NCI-H82 treated with DMSO at 0.1 percent for 48 hours (cell line): Measurements from ENCODE around the gene ZFP36L1.
A peak's percentile ranks its signal among the peaks of the same experiment; 100 is the strongest.

ENCODE experiments used
- DNase-seq: peaks from one replicate; lab custom pipeline; 2025; ENCODE audit not compliant: unreplicated experiment; lab: John Stamatoyannopoulos, UW

The ZFP36L1 gene, protein sequence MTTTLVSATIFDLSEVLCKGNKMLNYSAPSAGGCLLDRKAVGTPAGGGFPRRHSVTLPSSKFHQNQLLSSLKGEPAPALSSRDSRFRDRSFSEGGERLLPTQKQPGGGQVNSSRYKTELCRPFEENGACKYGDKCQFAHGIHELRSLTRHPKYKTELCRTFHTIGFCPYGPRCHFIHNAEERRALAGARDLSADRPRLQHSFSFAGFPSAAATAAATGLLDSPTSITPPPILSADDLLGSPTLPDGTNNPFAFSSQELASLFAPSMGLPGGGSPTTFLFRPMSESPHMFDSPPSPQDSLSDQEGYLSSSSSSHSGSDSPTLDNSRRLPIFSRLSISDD

DNA sequence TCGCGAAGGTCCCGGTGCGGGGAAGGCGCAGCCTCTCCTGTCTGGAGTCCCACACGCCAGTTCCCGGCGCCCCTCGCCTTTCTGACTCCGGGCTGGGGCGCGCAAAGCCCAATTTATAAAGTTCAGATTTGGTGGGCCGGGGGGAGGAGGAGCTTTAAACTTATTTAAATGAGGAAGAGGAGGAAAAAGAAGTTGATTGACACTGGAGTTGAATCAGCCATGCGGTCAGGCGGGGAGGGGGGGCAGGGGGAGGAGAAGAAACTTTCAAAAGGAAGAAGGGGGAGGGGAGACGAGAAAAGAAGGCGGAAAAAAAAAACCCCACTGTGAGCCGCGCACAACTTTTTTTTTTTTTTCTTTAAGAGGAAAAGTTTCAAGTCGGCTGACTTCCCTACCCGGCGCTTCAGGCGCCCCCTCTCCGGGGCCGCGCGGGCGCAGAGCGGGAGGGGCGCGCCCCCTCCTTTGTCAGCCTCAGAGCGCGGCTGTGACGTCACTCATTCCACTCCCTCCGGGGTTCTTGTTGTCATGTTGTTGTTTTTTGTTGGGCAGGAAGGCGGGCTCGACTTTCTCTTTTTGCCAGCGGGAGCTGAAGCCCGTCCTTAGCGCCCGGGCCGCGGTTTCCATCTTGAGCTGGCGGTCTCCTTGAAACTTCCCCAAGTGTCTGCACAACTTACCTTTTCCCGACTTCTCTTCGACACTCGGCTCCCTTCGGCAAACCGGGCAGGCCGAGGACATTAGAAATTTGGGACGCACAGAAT lies at the start of gene ZFP36L1:
TSS of gene ZFP36L1 (minus strand) at position 89 of the 755 bp plus-strand sequence. CDS start 129 bp downstream, outside the sequence.
- no peak for DNase-seq

DNA sequence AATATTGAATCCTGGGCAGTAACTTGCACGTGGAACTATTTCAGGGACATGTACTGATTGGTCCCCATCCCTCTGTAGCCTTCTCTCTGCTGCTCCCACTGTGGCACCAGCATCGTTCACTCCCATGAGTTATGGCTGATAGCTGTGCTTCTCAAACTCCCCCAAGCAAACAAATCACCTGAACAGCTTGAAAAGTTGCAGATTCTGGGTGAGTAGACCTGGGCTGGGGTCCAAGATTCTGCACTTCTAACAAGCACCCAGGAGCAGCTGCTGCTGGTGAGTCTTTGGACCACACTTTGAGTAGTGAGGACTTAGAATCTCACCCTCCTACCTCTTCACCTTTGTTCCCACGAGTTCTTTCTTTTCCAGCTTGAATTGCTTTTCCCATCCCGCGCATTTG lies 49.4 kb upstream of the ZFP36L1 start:
- DNase-seq = no peak

DNA sequence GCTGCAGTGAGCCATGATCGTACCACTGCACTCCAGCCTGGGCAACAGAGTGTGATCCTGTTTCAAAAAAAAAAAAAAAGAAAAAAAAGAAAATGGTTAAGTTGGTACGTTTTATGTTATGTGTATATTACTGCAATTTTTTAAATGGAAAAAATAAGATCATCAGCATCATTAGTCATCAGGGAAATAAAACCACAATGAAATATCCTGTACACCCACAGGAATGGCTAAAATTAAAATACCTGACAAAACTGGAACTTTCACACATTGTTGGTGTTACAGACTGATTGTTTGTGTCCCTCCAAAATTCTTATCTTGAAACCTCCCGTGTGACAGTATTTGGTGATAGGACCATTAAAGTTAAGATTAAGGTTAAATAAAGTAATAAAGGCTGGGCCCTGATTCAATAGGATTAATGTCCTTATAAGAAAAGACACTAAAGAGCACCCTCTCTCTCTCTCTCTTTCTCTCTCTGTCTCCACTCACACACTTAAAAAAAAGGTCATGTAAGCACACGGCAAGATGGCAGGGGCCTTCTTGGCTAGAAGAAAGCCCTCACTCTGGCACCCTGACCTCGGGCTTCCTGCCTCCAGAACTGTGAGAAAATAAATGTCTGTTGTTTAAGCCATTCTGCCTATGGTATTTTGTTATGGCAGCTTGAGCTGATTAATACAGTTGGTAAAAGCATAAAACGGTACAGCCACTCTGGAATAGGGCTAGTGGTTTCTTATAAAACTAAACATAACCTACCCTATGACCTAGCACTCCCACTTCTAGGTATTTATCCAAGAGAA lies 48.3 kb upstream of the ZFP36L1 start:
- no peak for DNase-seq

DNA sequence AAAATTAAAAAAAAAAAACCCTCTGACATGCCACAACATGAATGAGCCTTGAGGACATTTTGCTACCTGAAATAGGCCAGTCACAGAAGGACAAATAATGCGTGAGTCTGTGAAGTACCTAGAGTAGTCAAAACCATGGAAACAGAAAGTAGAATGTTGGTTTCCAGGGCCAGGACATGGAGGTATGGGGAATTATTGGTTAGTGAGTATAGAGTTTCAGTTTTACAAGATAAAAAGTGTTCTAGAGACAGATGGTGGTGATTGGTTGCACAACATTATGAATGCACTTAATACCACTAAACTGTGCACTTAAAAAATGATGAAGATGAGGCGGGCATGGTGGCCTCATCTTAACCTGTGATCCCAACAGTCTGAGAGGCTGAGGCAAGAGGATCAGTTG lies 47.6 kb upstream of the ZFP36L1 start:
- no peak for DNase-seq

DNA sequence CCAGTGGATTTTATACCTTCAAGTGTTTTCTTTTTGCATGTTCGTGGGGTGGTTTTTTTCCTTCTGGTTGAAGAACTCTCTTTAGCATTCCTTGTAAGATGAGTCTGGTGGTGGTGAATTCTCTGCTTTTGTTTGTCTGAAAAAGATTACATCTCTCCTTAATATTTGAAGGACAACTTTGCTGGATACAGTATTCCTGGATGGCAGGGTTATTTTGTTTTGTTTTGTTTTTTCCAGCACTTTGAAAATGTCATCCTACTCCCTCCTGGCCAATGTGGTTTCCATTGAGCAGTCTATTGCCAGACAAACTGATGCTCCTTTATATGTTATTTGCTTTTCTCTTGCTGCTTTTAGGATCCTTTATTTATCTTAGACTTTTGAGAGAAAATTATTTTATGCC lies 43.2 kb upstream of the ZFP36L1 start:
- DNase-seq = no peak

DNA sequence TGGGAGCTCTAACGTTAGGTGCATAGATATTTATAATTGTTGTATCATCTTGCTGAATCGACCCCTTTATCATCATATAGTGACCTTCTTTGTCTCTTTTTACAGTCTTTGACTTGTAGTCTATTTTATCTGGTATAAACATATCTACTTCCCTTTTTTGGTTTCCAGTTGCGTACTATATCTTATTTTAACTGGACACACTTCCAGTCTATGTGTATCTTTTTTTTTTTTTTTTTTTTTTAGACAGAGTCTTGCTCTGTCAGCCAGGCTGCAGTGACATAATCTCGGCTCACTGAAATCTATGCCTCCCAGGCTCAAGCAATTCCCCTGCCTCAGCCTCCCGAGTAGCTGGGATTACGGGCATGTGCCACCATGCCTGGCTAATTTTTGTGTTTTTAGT lies 41.9 kb upstream of the ZFP36L1 start:
- DNase-seq = no peak

DNA sequence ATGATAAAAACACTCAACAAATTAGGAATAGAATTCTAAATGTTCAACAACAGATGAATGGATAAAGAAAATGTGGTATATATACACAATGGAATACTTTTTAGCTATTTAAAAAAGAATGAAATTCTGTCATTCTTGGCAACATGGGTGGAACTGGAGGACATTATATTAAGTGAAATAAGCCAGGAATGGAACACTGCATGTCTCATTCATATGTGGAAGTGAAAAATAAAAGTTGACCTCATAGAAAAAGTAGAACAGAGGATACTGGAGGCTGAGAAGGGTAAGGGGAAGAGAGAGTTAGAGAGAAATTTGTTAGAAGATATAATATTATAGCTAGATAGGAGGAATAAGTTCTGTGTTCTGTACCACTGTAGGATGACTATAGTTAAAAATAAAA lies 35.8 kb upstream of the ZFP36L1 start:
- DNase-seq = no peak

DNA sequence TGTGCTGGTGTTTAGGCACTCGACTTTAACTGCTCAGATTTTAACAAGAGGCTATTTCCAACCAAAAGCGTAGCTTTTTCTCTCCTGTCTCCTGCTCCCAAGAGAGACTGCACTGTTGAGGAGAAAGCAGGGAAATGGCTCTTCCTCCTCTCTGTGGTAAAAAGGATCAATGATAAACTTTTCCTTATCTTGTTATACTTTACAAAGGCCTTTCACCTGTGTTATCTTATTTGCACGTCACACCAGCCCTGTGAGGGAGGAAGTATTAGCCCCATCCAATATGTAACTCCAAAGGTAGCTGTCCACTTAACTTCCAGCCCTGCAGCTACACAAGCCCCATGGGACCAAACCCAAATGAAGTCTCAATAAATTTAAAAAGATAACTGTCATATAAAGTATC lies 32.9 kb upstream of the ZFP36L1 start:
- no peak for DNase-seq

DNA sequence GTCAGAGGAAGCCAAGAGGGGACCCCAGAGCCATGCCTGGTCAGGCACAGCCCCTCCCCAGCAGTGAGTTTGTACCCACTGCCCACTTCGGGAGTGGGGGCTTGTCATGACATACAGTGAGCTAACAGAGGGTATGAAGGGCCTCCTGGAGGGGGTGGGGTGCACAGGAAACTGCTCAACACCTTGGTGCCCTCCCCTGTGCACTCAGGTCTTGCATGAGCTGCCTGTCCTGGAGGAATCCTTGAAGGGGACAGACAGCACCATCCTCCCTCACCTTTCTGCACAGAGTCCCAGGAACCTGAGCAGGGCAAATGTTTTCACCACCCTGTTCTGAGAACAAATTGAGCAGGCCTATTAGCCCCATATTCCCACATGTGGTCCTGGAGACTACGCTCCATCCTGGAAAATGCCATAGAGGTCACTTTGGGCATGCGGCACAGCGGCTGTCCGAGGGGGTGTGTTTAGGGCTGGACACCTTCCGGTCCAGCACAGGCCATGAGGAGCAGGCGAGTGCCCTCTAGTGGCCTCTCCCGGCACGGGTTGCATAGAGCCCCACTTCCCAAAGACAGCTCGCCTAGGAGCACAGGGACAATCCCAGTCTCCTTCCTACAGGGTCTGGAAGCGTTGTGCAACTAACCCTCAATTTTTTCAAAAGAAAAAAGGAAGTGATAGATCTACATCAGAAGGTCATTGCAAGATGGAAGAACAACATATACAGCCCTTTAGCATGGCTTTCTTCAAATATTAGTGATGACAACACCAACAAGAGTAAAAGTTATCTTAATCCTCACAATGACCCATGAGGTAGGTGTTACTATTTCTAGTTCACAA lies 31.9 kb upstream of the ZFP36L1 start:
- peak; percentile 16 for DNase-seq

DNA sequence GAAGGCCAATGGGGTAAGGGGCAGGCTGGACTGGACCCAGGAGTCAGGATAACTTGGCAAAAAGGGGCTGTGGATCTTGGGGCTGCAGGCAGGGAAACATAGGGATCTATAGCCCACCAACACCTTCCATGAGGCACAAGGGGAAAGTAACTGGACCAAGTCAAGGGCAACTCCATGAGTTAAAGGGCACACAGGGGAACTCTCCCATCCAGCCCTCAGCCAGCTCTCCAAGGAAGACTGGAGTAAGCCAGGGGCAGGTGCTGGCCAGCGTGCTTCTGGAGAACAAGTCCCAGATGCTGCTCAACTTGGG lies 31.3 kb upstream of the ZFP36L1 start:
- no peak for DNase-seq

DNA sequence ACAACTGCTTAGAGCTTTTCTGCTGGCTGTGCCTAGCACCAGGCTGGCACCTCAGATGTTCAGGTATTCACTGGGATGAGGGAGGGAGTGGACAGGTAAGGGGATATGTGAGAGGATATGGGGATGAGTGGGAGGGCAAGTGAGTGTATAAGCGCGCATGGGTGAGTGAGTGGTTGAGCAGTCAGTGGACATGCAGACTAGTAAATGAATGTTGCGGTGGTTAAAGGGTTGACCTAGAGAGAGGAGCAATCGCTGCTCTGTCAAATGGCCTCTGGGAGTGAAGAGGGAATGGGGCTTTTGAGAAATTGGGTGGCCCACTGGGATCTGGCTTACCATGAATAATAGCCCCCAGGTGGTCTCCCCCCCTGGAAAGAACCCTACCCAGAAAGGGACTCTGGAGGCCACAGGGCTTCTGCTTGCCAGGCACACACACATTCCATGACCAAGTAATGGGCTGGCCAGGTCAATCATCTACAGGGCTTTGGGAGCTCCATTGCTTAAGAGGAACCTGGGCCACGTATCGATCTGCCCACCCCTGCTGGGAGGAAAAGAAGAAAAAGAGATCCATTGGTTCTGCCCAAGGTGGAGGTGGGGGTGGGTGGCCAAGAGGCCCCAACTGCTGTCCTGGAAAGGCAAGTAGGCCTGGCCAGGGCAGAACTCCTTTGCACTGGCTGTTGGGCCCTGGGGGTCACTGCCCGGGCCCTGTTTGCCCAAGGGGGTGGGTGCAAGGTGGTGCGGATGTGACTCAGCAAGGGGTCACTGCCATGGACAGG lies 30.8 kb upstream of the ZFP36L1 start:
- no peak for DNase-seq

DNA sequence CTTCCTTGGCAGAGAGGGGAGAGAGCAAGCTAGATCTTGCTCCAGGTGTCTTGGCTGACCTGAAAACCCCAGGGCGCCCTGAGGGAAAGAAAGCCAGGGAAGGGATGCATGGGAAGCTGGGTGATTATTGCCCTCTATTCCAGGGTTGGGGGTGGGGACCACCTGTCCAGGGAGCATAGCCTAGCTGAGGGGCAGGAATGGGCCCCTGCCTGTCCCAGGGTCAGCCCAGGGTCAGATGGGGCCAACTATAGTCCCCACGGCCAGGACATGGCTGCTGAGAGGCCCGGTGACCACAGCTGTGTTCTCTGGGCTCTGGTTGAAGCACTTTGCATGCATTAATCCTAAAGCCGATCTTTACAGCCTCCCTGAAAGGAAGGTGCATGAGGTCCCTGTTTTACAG lies 30.1 kb upstream of the ZFP36L1 start:
- no peak for DNase-seq

DNA sequence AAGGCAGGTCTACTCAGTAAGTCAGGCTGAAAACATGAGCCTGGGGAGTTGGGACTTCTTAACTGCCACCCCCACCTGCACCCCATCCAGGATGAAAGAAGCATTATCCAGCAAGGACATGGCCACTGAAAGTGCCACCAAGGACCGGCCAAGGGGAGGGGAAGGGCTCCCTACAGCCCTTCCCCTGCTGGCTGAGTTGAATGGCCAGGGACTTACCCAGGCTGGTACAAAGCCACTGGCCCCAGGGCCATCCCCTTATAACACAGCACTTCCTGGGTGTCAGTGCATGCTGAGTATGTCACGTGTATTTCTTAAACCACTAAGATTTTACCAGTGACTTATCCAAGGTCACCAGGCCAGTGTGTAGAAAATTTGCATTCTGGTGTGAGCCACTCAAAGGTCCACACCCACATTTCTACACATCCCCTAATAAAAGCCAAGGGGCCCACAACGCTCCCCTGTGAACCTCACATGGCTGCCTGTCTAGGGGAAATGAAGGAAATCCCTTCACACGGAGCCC lies 29.3 kb upstream of the ZFP36L1 start:
- DNase-seq = no peak

DNA sequence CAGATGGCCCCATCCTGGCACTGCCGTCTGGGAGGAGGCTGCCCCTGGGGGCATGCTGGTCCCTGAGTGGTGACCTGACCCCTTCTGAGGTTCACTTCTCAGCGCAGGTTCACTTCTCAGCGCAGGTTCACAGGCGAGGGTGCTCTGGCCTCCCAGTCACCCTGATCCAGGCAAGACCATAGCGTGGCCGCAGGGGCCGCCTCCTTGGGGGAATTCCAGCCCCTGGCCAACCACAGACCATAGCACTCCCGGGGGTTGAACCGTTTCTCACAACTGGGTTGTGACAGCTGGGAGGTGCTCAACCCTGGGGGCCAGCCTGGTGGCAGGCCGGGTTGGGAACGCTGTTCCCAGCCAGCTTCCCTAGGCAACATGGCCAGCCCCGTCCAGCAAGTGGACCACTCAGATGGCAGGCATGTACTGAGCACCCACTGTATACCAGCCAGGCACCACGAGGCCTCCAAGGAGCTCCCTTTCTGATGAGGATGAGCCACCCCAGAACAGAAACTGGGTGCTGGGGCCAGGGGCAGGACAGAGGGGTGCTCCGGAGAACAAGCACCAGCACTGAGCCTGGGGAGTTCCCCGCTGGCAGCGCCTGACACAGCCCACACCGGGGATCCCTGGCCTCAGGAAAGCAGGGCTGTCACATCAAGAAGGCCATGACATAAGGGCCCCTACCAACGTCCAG lies 28.3 kb upstream of the ZFP36L1 start:
- DNase-seq = no peak

DNA sequence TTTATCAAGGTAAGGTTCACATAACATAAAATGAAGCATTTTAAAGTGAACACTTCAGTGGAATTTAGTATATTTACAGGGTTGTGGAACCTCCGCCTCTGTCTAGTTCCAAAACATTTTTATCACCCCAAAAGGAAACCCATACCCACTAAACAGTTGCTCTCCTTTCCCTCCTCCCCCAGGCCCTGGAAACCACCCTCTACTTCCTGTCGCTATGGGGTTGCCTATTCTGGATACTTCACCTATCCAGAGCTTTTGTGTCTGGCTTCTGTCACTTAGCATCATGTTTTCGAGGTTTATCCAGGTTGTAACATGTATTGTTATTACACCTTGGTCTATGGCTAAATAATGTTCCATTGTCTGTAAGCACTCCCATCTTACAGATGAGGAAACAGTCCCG lies 27.7 kb upstream of the ZFP36L1 start:
- DNase-seq = no peak

DNA sequence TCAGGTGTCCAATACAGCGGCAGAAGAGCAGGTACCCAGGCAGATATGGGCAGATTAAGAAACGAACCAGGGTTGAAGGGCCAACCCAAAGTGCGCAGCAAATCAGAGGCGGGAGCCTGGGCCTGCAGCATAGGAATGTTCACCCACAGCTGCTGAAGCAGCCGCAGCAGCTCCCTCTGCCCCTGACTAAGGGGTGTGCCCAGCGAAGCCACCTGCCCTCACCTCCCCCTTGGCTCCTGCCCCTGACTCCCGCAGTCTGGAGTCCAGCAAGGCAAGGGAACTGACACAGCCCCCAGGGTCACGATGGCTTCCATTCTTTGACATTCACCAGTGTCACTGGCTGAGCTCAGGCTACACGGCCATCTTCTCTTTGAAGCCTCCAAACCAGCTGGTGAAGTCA lies 27.3 kb upstream of the ZFP36L1 start:
- no peak for DNase-seq

DNA sequence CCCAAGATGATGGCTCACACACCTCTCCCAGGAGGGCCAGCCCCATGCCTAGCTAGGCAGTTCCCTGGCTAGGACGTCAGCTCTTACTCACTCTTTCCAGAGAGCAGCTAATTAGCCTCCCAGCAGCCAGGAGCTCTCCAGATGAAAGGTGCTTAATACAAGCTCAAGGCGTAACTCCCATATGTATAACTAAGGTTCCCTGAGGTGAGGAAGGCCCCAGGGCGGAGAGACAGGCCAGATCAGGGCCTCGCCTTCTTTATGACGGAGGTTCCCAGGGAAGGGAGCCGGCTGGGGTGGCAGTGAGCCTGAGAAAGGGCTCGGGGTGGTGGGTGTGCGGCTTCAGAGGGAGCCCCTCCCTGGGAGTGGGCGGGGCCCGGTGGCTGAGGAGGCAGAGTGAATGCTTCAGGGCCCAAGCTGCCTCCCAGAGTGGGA lies 26.4 kb upstream of the ZFP36L1 start:
- peak; percentile 10 for DNase-seq

DNA sequence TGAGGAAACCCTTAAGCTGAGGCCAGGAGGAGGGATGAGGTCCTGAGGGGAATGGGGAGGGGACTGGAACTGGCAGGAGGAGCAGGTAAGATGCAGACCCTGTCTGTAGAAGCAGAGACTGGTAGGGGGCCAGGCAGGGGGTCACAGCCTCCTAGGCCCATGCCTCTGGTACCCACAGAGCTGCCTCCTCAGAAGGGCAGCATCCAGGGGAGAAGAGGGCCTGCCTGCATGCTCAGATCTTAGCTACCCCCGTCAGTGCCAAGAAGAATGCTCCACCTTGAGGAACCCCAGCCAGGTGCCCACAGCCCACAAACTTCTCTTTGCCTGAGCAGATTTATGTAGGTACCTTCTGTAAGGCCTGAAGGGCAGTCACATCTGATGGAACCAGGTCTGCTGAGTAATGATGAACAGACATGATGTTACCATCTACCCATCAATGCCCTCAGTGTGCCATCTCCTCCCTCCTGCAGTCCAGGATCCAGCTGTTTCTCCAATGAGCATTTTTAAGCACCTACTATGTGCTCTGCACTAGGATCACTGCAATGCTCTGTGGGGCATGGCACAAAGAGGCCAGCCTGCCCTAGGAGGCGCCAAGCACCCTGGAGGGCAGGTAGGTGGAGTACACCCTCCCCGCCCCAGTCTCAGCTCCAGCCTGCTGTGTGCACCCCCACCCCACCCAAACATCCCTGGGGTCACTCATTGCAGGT lies 24.8 kb upstream of the ZFP36L1 start:
- DNase-seq = no peak

DNA sequence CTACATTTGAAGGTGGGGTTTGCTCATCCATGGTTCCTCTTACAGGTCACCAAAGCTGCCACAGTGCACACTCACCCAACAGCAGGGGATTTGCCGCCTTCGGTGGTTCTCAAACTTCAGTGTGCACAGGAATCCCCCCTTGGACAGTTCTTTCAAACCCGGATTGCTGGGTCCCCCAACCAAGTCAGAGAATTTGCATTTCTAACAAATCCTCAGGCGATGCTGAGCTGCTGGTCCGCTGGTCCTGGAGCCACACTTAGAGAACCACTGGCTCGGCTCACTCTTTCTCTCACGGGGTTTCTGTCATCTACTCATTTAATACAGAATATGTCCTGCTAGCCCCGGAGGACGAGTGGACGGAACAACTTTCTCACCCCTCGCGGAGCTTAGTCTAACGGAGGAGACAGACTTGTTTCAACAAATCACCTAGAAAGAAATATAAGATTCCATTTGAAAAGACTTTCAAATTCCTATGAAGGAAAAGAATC lies 24.1 kb upstream of the ZFP36L1 start:
- DNase-seq = no peak
